HEK293 (cell line): ENCODE measurements around the gene WDR53.

Experiments
- CTCF ChIA-PET: fragments of 350-600 bp; formaldehyde crosslinking; extraction: SDS; loops from one replicate; lab custom pipeline; 2021; ENCODE audit warnings: antibody characterized with exemption; lab: Yijun Ruan, JAX
- POLR2A ChIA-PET: fragments of 300-600 bp; formaldehyde crosslinking; extraction: SDS; loops from one replicate; lab custom pipeline; 2020; ENCODE audit warnings: antibody characterized with exemption, inconsistent platforms; lab: Yijun Ruan, JAX
- H3K27ac ChIP-seq: fragments of 200-500 bp; sonication (Bioruptor generic); 2 replicates; pipeline ENCODE4 v1.5.1; 2014; ENCODE audit warnings: low read depth, low read length, control low read depth, inconsistent platforms; ENCODE audit errors: extremely low read depth
- H3K36me3 ChIP-seq, 2 experiments: fragments of 200-500 bp in 1 of 2; sonication (Bioruptor generic) in 1 of 2; 1 replicate in 1 of 2; 2 replicates in 1 of 2; pipeline ENCODE4 v1.5.1; 2014 to 2017; ENCODE audit warnings: inconsistent platforms in 2 of 2, low read length in 2 of 2; ENCODE audit not compliant: control insufficient read depth in 2 of 2, insufficient read depth in 1 of 2
- H3K4me1 ChIP-seq: fragments of 200-500 bp; sonication (Bioruptor generic); 2 replicates; pipeline ENCODE4 v1.5.1; 2014; ENCODE audit warnings: mild to moderate bottlenecking, low read length, inconsistent platforms; ENCODE audit not compliant: control insufficient read depth, insufficient read depth
- H3K4me3 ChIP-seq: 2 replicates; pipeline ENCODE4 v1.5.1; 2011; ENCODE audit warnings: low read depth, mild to moderate bottlenecking, control low read depth, low read length, moderate library complexity
- H3K9me3 ChIP-seq: fragments of 200-500 bp; sonication (Bioruptor generic); 2 replicates; pipeline ENCODE4 v1.5.1; 2014; ENCODE audit warnings: low read depth, low read length, inconsistent platforms; ENCODE audit not compliant: control insufficient read depth, insufficient read depth
- KLF9 ChIP-seq: fragments of 450-650 bp; formaldehyde crosslinking; IDR thresholded peaks from 2 replicates; pipeline ENCODE4 v1.5.1; 2016; ENCODE audit warnings: missing biosample characterization, missing genetic modification characterization, low read depth
- SP3 ChIP-seq: fragments of 450-650 bp; formaldehyde crosslinking; IDR thresholded peaks from 2 replicates; pipeline ENCODE4 v1.5.1; 2016; ENCODE audit warnings: missing biosample characterization, missing genetic modification characterization
- SP7 ChIP-seq: fragments of 450-650 bp; formaldehyde crosslinking; IDR thresholded peaks from 2 replicates; pipeline ENCODE4 v1.5.1; 2016; ENCODE audit warnings: missing biosample characterization, missing genetic modification characterization
- YY2 ChIP-seq: fragments of 450-650 bp; formaldehyde crosslinking; IDR thresholded peaks from 2 replicates; pipeline ENCODE4 v1.5.1; 2016; ENCODE audit warnings: missing biosample characterization, missing genetic modification characterization
- ZFP3 ChIP-seq: fragments of 450-650 bp; formaldehyde crosslinking; IDR thresholded peaks from 2 replicates; pipeline ENCODE4 v1.5.1; 2016; ENCODE audit warnings: low read depth, missing biosample characterization, missing genetic modification characterization
- ZNF140 ChIP-seq: fragments of 450-650 bp; formaldehyde crosslinking; IDR thresholded peaks from 2 replicates; pipeline ENCODE4 v1.5.1; 2016; ENCODE audit warnings: missing biosample characterization, missing genetic modification characterization
- ZNF24 ChIP-seq: fragments of 450-650 bp; formaldehyde crosslinking; IDR thresholded peaks from 2 replicates; pipeline ENCODE4 v1.5.1; 2016; ENCODE audit warnings: missing biosample characterization, missing genetic modification characterization
- ZNF350 ChIP-seq: fragments of 450-650 bp; formaldehyde crosslinking; IDR thresholded peaks from 2 replicates; pipeline ENCODE4 v1.5.0; 2017; ENCODE audit warnings: missing biosample characterization, mild to moderate bottlenecking, missing genetic modification characterization
- ZNF354C ChIP-seq: fragments of 450-650 bp; formaldehyde crosslinking; IDR thresholded peaks from 2 replicates; pipeline ENCODE4 v1.5.1; 2016; ENCODE audit warnings: missing biosample characterization, missing genetic modification characterization, low read depth, borderline replicate concordance
- ZNF596 ChIP-seq: fragments of 450-650 bp; IDR thresholded peaks from 2 replicates; pipeline ENCODE4 v1.5.0; 2018; ENCODE audit warnings: missing biosample characterization, mild to moderate bottlenecking, missing genetic modification characterization, moderate library complexity
- ZNF600 ChIP-seq: fragments of 450-650 bp; formaldehyde crosslinking; IDR thresholded peaks from 2 replicates; pipeline ENCODE4 v1.5.1; 2016; ENCODE audit warnings: missing biosample characterization, missing genetic modification characterization
- ZNF76 ChIP-seq: fragments of 450-650 bp; formaldehyde crosslinking; IDR thresholded peaks from 2 replicates; pipeline ENCODE4; 2016; ENCODE audit warnings: low read depth, missing biosample characterization, missing genetic modification characterization, borderline replicate concordance
- ZNF776 ChIP-seq: fragments of 450-650 bp; formaldehyde crosslinking; IDR thresholded peaks from 2 replicates; pipeline ENCODE4 v1.5.0; 2017; ENCODE audit warnings: missing biosample characterization, missing genetic modification characterization, borderline replicate concordance
- TF ChIP-seq, protein P1 (sequence below): fragments of 450-650 bp; formaldehyde crosslinking; IDR thresholded peaks from 2 replicates; pipeline ENCODE4 v1.5.1; 2016; ENCODE audit warnings: missing biosample characterization, missing genetic modification characterization
- TF ChIP-seq, protein P2 (sequence below): IDR thresholded peaks from 2 replicates; pipeline ENCODE4 v1.6.1; 2011; ENCODE audit warnings: mild to moderate bottlenecking, low read depth, low read length, borderline replicate concordance
- TF ChIP-seq, protein P3 (sequence below): fragments of 450-650 bp; formaldehyde crosslinking; conservative IDR thresholded peaks from 2 replicates; pipeline ENCODE4 v1.5.1; 2016; ENCODE audit warnings: low read depth, missing biosample characterization, missing genetic modification characterization
- TF ChIP-seq, protein P4 (sequence below): fragments of 450-650 bp; formaldehyde crosslinking; IDR thresholded peaks from 2 replicates; pipeline ENCODE4 v1.5.1; 2016; ENCODE audit warnings: missing biosample characterization, missing genetic modification characterization
- TF ChIP-seq, protein P5 (sequence below): fragments of 450-650 bp; formaldehyde crosslinking; IDR thresholded peaks from 2 replicates; pipeline ENCODE4 v1.5.1; 2016; ENCODE audit warnings: missing biosample characterization, missing genetic modification characterization
- TF ChIP-seq, protein P6 (sequence below): fragments of 450-650 bp; formaldehyde crosslinking; IDR thresholded peaks from 2 replicates; pipeline ENCODE4 v1.5.1; 2016; ENCODE audit warnings: missing biosample characterization, missing genetic modification characterization
- TF ChIP-seq, protein P7 (sequence below): fragments of 450-650 bp; formaldehyde crosslinking; IDR thresholded peaks from 2 replicates; pipeline ENCODE4 v1.5.1; 2016; ENCODE audit warnings: missing biosample characterization, missing genetic modification characterization
- TF ChIP-seq, protein P8 (sequence below): fragments of 450-650 bp; formaldehyde crosslinking; IDR thresholded peaks from 2 replicates; pipeline ENCODE4 v1.5.1; 2016; ENCODE audit warnings: missing biosample characterization, missing genetic modification characterization

Gene WDR53

DNA sequence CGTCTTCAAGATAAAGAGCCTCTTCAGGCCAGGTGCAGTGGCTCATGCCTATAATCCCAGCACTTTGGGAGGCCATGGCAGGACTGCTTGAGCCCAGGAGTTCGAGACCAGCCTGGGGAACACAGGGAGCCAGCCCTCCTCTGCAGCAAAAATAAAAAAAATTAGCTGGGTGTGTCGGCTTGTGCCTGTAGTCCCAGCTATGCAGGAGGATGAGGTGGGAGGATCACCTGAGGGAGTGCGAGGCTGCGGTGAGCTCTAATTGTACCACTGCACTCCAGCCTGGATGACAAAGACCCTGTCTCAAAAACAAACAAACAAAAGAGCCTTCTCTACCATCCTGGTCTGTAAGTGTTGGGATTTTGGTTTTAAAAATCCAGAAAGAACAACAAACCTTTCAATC is 11.1 kb downstream of the WDR53 start:
- Histone ChIP-seq H3K4me3 (no peak overlapping the region), H3K4me1 (no peaks in the 10 kb centered on the region), H3K9me3 (no peaks in the 10 kb centered on the region), H3K36me3 (peaks cover 0 to 21% of the 10 kb centered on the region in 2 experiments; a peak in 2 of 3 replicates), H3K27ac (no peak overlapping the region)
- CTCF ChIA-PET: no interaction called here
- POLR2A ChIA-PET: no interaction called here
- TF ChIP-seq KLF9 (tag by site-specific recombination): no peak
- TF ChIP-seq ZNF600 (tag by site-specific recombination): no peak
- no peak for TF ChIP-seq ZFP3 (tag by site-specific recombination)
- no peak for TF ChIP-seq SP3
- TF ChIP-seq, protein P1, sequence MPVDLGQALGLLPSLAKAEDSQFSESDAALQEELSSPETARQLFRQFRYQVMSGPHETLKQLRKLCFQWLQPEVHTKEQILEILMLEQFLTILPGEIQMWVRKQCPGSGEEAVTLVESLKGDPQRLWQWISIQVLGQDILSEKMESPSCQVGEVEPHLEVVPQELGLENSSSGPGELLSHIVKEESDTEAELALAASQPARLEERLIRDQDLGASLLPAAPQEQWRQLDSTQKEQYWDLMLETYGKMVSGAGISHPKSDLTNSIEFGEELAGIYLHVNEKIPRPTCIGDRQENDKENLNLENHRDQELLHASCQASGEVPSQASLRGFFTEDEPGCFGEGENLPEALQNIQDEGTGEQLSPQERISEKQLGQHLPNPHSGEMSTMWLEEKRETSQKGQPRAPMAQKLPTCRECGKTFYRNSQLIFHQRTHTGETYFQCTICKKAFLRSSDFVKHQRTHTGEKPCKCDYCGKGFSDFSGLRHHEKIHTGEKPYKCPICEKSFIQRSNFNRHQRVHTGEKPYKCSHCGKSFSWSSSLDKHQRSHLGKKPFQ (tag by site-specific recombination): no peak
- no peak for TF ChIP-seq ZNF140 (tag by site-specific recombination)
- no peak for TF ChIP-seq ZNF776 (tag by site-specific recombination)
- TF ChIP-seq, protein P2, sequence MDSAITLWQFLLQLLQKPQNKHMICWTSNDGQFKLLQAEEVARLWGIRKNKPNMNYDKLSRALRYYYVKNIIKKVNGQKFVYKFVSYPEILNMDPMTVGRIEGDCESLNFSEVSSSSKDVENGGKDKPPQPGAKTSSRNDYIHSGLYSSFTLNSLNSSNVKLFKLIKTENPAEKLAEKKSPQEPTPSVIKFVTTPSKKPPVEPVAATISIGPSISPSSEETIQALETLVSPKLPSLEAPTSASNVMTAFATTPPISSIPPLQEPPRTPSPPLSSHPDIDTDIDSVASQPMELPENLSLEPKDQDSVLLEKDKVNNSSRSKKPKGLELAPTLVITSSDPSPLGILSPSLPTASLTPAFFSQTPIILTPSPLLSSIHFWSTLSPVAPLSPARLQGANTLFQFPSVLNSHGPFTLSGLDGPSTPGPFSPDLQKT: no peak
- no peak for TF ChIP-seq SP7 (tag by site-specific recombination)
- TF ChIP-seq, protein P3, sequence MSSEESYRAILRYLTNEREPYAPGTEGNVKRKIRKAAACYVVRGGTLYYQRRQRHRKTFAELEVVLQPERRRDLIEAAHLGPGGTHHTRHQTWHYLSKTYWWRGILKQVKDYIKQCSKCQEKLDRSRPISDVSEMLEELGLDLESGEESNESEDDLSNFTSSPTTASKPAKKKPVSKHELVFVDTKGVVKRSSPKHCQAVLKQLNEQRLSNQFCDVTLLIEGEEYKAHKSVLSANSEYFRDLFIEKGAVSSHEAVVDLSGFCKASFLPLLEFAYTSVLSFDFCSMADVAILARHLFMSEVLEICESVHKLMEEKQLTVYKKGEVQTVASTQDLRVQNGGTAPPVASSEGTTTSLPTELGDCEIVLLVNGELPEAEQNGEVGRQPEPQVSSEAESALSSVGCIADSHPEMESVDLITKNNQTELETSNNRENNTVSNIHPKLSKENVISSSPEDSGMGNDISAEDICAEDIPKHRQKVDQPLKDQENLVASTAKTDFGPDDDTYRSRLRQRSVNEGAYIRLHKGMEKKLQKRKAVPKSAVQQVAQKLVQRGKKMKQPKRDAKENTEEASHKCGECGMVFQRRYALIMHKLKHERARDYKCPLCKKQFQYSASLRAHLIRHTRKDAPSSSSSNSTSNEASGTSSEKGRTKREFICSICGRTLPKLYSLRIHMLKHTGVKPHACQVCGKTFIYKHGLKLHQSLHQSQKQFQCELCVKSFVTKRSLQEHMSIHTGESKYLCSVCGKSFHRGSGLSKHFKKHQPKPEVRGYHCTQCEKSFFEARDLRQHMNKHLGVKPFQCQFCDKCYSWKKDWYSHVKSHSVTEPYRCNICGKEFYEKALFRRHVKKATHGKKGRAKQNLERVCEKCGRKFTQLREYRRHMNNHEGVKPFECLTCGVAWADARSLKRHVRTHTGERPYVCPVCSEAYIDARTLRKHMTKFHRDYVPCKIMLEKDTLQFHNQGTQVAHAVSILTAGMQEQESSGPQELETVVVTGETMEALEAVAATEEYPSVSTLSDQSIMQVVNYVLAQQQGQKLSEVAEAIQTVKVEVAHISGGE (tag by site-specific recombination): no peak
- no peak for TF ChIP-seq ZNF24 (tag by site-specific recombination)
- TF ChIP-seq, protein P4, sequence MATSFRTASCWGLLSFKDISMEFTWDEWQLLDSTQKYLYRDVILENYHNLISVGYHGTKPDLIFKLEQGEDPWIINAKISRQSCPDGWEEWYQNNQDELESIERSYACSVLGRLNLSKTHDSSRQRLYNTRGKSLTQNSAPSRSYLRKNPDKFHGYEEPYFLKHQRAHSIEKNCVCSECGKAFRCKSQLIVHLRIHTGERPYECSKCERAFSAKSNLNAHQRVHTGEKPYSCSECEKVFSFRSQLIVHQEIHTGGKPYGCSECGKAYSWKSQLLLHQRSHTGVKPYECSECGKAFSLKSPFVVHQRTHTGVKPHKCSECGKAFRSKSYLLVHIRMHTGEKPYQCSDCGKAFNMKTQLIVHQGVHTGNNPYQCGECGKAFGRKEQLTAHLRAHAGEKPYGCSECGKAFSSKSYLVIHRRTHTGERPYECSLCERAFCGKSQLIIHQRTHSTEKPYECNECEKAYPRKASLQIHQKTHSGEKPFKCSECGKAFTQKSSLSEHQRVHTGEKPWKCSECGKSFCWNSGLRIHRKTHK: no peak

DNA sequence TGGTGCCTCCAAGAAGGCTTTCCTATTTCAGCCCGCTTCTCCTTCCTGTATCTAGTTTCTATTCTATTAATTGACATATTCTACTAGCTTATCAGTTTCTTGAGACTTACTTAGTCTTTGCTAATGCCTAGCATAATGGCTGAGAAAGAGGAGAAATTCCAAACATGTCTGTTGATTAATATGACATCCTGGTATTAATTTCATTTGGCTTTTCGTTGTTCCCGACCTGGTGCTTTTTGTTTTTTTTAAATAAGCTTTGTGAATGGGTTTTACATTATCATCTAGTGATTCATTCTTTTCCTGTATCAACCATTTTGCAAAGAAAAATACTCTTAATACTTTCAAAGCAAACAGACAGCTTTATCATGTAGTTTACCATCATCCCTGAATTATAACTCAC is 13.1 kb downstream of the WDR53 start:
- ChIA-PET CTCF (interaction anchor here (0.5 to 0.6 kb wide), 3 partner anchors 65 to 336 kb away, joined by 4 to 5 read pairs (median 4); no protein-coding TSS in a partner anchor), POLR2A (no interaction called here)
- Histone ChIP-seq H3K9me3 (no peaks in the 10 kb centered on the region), H3K4me3 (no peak overlapping the region), H3K4me1 (no peaks in the 10 kb centered on the region), H3K36me3 (peaks cover 0 to 12% of the 10 kb centered on the region in 2 experiments; a peak in 2 of 3 replicates), H3K27ac (no peak overlapping the region)
- TF ChIP-seq ZNF354C (tag by site-specific recombination): no peak
- TF ChIP-seq ZNF350 (tag by site-specific recombination): no peak
- TF ChIP-seq, protein P5, sequence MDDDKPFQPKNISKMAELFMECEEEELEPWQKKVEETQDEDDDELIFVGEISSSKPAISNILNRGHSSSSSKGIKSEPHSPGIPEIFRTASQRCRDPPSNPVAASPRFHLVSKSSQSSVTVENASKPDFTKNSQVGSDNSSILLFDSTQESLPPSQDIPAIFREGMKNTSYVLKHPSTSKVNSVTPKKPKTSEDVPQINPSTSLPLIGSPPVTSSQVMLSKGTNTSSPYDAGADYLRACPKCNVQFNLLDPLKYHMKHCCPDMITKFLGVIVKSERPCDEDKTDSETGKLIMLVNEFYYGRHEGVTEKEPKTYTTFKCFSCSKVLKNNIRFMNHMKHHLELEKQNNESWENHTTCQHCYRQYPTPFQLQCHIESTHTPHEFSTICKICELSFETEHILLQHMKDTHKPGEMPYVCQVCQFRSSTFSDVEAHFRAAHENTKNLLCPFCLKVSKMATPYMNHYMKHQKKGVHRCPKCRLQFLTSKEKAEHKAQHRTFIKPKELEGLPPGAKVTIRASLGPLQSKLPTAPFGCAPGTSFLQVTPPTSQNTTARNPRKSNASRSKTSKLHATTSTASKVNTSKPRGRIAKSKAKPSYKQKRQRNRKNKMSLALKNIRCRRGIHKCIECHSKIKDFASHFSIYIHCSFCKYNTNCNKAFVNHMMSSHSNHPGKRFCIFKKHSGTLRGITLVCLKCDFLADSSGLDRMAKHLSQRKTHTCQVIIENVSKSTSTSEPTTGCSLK (tag by site-specific recombination): no peak
- no peak for TF ChIP-seq ZNF76 (tag by site-specific recombination)
- no peak for TF ChIP-seq ZNF600 (tag by site-specific recombination)
- TF ChIP-seq, protein P6, sequence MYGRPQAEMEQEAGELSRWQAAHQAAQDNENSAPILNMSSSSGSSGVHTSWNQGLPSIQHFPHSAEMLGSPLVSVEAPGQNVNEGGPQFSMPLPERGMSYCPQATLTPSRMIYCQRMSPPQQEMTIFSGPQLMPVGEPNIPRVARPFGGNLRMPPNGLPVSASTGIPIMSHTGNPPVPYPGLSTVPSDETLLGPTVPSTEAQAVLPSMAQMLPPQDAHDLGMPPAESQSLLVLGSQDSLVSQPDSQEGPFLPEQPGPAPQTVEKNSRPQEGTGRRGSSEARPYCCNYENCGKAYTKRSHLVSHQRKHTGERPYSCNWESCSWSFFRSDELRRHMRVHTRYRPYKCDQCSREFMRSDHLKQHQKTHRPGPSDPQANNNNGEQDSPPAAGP (tag by site-specific recombination): no peak
- no peak for TF ChIP-seq ZNF596 (tag by site-specific recombination)
- TF ChIP-seq, protein P7, sequence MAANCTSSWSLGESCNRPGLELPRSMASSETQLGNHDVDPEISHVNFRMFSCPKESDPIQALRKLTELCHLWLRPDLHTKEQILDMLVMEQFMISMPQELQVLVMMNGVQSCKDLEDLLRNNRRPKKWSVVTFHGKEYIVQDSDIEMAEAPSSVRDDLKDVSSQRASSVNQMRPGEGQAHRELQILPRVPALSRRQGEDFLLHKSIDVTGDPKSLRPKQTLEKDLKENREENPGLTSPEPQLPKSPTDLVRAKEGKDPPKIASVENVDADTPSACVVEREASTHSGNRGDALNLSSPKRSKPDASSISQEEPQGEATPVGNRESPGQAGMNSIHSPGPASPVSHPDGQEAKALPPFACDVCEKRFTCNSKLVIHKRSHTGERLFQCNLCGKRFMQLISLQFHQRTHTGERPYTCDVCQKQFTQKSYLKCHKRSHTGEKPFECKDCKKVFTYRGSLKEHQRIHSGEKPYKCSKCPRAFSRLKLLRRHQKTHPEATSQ (tag by site-specific recombination): no peak
- TF ChIP-seq, protein P8, sequence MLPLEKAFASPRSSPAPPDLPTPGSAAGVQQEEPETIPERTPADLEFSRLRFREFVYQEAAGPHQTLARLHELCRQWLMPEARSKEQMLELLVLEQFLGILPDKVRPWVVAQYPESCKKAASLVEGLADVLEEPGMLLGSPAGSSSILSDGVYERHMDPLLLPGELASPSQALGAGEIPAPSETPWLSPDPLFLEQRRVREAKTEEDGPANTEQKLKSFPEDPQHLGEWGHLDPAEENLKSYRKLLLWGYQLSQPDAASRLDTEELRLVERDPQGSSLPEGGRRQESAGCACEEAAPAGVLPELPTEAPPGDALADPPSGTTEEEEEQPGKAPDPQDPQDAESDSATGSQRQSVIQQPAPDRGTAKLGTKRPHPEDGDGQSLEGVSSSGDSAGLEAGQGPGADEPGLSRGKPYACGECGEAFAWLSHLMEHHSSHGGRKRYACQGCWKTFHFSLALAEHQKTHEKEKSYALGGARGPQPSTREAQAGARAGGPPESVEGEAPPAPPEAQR (tag by site-specific recombination): no peak
- TF ChIP-seq YY2 (tag by site-specific recombination): no peak
